ENCODE measurements around the gene AOPEP.
"Not testable (repeated sequence)": the region's sequence is repeated elsewhere in the genome, so short reads cannot be mapped to it uniquely, and the experiment has no call there.

Gene AOPEP

GRCh38 chr9:94941211-94941875, 214.8 kb downstream of the AOPEP start:
- DNase-seq: no peak

- no peak for DNase-seq
Observed at GRCh38 chr9:94944626-94945025, 218.1 kb downstream of the AOPEP start.

GRCh38 chr9:94945197-94946144, 219.0 kb downstream of the AOPEP start:
- DNase-seq: no peak

- no peak for DNase-seq
Observed at GRCh38 chr9:94946256-94946655, 219.8 kb downstream of the AOPEP start.

- DNase-seq: no peak
Observed at GRCh38 chr9:94948567-94949235, 222.2 kb downstream of the AOPEP start.

GRCh38 chr9:94949370-94949769, 222.9 kb downstream of the AOPEP start:
- no peak for DNase-seq

GRCh38 chr9:94950040-94950578, 223.6 kb downstream of the AOPEP start:
- DNase-seq: no peak

- no peak for DNase-seq
Observed at GRCh38 chr9:94950579-94951323, 224.3 kb downstream of the AOPEP start.

- DNase-seq: no peak
Observed at GRCh38 chr9:94951324-94952135, 225.0 kb downstream of the AOPEP start.

GRCh38 chr9:94952565-94953373, 226.3 kb downstream of the AOPEP start:
- DNase-seq: no peak

GRCh38 chr9:94956731-94957130, 230.2 kb downstream of the AOPEP start:
- DNase-seq: no peak

- no peak for DNase-seq
Observed at GRCh38 chr9:94960964-94961363, 234.5 kb downstream of the AOPEP start.

- DNase-seq: no peak
Observed at GRCh38 chr9:94961870-94962269, 235.4 kb downstream of the AOPEP start.

GRCh38 chr9:94965631-94966030, 239.1 kb downstream of the AOPEP start:
- not testable (repeated sequence) for DNase-seq

- DNase-seq: not testable (repeated sequence)
Observed at GRCh38 chr9:94966046-94966445, 239.5 kb downstream of the AOPEP start.

GRCh38 chr9:94967482-94967881, 241.0 kb downstream of the AOPEP start:
- no peak for DNase-seq

GRCh38 chr9:94971378-94972131, 245.1 kb downstream of the AOPEP start:
- DNase-seq: no peak

GRCh38 chr9:94973451-94973941, 247.0 kb downstream of the AOPEP start:
- DNase-seq: no peak

GRCh38 chr9:94974154-94974879, 247.8 kb downstream of the AOPEP start:
- no peak for DNase-seq
